Stimulated activated CD8-positive, alpha-beta memory T cell treated with anti-CD3 and anti-CD28 coated beads, Interleukin-4, amount 100 ng/mL, for 4 hours (primary cell): Measurements from ENCODE around the gene HOXA3.

Source experiments
- DNase-seq, 2 donors: peaks; one replicate each; pipeline ENCODE4 v3.0.0-alpha.2; 2020; ENCODE audit warnings: low read depth in 2 of 2, low spot score in 1 of 2

HOXA3 gene

DNA sequence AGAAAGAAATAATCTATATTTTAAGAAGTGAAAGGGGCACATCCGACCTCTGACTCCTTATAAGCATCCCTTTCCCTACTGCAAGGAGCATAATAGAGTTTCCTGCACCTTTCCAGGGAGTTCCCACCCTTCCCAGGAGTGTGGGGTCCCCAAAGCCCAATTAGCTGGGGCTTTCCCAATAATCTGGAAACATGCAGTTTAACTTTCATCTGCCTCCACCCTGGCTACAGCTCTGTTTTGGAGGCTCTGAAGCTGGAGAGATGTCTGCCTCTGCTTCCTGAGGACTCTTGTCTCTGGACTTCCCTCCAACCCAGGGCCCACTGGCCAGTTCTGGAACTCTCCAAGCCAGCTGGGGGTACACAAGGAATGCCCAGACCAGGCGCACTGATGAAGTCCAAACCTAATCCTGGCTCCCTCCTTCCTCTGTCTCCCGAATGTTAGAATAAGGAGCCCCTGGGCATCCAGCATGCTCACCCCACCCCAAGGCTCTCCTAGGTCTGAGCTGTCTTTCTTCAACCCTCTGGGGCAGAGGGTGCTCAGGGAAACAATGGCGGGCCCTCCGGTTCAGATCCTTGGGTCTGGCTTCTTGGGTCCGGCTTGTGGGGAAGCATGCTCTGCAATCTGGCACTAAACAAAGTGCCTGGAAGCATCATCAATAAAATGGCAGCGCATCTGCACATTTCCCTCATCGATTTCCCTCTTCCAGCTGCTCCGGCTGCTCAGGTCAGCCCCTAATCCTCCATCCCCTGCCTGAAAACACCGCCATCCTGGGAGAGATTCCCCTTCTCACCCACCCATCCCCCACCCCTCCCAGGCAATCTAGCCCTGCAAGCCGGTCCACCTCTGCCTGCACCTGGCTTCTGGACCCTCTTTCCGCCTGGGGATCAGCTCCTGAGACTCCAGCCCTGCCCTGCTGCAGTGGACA, 35.2 kb downstream of the HOXA3 start:
- DNase-seq, result no peak

DNA sequence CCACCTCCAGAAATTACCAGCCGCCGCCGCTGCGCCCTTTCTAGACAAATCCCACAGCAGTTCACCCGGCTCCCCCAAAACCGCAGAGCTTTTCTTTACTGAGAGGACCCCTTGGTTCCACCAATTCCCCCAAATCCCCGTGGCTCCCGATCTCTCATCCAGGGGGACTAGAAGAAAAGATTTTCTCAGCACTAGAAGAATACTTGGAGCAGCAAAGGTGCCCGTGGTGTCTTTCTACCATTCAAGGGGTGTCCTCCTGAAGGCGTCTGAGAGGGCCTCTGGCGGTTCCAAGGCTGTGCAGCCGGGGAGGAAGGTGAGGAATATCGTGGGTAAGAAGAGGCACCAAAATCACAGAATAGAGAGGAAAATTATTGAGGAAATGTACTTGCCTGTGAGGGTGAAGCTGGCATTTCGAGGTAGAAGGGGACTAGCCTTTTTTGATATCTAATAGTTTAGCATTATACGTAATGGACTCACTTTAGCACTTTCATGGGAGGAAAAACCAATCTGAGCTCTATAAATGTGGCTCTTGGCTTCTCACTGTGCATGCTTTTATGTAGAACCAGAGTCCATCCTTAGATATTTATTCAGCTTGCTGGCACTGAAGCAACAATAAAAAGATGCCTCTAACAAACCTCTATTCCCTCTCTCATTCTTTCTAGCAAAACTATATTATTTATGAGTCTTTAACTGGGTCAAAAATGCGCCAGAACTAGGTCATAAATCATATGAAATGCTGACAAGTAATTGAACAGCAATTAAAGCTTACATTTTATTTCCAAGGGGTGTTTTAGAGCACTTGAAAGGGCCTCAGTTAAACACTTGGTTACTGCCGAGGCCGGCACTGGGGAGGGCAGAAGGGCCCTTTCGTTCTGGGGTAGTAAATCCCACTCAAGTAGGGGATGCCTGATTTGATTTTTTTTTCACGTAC, 36.1 kb downstream of the HOXA3 start:
- no peak for DNase-seq

DNA sequence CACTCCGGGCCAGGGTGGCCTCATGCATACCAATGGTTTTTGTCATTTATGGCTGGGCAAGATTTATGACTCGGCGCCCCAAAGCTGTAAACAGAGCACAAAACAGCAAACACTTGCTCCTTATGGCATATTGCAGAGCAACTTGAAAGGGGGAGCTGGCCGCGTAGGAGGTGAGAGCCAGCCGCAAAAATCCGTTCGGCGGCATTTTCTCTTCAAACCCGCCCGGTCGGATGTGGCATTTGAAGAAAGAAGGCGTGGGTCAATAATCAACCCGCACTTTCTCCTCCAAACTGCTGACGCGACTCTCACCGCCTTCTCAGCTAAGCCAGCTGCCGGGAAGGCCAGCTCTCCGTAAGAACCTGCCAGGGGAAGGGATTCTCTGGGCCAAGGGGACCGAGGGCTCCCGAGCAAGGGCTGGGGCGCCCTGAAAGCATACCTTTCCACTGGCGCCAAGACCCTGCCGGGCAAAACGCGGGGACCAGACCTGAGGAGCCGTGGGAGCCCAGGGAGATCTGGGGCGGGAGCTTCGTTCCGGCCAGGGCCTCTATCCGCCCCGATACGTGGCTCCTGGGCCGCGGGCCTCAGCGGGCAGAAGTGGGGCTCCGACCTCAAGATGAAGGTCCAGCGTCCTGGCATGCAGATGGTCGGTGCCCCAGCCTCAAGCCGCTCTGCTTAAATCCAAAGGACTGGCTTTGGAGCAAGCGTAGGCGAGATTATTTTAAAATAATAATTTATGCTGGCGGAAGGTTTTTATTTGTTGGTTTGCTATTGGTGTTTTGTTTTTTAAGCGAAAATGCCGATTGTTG, 37.0 kb downstream of the HOXA3 start:
- DNase-seq, result no peak

DNA sequence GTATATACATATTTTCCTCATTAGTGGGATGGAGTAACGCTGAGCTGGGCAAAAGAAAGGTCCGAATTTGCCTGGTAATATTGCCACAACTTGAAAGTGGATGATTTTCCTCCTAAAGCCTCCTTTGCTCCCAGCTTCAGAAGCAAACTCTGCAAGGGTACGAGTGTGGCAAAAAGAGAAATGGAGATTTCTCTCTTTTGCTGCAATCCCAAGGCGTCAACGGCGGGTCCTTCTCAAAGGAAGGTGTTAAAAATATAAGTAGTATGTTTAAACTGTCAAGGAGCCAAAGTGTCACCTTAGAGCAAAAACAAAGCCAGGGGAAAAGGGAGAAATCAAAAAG, 37.5 kb downstream of the HOXA3 start:
- no peak for DNase-seq

DNA sequence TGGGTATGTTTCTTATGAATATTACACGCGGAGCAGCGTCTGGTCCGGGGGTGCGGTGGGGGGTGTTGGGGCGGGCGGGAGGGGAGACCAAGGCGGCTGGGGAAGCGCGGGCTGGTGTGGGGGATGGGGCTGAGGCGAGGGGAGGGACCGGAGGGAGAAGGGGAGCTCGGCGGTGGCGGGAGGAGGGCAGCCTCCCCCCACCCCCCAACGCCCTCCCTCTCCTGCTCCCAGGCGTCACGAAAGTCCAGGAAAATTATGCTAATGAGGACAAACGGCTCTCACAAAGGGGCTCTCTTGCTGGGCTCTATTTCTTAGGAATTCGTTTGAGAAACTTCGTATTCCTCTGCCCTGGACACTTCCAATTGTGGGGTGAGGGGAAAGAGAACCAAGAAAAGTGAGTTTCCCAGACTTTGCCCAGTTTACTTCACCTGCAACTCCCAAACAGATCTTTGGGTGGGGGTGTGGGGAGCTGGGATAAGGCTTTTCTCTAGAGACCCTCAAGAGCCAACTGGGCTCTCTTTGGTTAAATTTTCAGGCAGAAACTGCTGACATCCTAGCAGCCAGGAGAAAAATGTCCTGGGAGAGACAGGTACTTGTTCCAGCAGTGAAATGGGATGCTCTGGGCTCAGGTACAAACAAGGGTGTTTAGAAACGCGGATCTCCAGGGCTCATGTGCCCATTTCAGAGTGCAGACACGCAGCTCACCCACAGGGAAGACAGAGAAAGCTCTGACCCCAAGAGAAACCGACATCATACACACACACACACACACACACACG, 38.2 kb downstream of the HOXA3 start:
- no peak for DNase-seq

DNA sequence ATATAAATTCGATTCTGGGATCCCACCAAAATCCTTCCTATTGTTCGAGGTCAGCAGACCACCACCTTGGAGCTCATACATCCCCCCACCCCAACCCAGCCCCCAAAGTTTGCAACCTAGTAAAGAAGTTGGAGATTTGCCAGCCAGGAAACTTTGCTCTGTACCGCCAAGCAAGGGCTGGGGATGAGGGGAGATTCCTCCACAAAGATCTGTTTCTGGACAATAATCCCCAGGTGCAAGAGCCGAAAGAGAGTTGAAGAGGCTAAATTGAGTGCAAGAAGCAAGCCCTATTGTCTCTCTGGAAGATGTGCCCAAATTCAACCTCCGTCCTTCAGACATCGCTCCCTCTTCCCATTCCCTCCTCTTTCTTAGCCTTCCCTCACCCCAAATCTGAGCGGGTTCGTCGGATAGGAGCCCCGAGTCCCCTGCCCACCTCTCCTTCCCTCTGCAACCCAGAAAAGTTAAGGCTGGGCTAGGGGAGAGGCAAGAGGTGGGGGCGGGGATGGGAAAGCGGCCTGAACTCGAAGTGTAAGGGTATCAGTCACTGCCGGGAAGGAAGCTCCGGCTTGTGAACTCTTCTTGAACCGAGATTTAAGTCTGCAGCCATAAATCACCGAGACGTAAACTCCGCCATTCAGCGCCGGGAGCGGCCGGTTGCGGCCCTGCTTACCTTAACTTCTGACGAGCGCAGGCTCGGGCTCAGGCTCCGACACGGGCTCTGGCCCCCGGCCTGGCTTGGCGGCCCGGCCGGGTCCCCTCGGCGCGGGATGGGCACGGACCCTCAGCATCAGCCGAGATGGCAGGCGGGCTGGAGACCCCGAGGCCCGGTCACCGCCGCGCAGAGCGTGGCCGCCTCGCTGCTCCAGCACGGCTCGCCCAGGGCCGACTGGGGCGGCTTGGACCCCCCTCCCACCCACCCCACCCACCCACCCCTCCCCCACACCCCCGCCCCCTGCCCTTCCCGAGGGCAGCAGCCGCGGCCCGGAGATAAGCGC, 39.1 kb downstream of the HOXA3 start:
- no peak for DNase-seq

DNA sequence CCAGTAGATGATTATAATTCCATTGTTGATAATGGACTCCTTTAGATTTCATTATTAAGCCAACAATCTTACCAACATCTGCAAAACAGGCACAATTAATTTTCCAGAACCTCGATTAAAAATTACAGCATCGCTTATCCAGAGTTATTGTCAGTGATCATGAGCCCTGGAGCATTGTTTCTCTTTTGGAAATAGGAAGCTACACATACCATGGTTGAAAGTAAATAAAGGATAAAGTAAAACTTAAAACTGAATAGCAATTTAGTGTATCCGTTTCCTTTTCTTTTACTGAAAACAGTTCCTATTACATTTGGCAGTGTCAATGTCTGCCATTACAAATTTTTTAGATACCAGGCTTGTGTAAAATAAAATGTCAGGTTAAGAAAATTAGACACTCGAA, 40.0 kb downstream of the HOXA3 start:
- DNase-seq, result no peak

DNA sequence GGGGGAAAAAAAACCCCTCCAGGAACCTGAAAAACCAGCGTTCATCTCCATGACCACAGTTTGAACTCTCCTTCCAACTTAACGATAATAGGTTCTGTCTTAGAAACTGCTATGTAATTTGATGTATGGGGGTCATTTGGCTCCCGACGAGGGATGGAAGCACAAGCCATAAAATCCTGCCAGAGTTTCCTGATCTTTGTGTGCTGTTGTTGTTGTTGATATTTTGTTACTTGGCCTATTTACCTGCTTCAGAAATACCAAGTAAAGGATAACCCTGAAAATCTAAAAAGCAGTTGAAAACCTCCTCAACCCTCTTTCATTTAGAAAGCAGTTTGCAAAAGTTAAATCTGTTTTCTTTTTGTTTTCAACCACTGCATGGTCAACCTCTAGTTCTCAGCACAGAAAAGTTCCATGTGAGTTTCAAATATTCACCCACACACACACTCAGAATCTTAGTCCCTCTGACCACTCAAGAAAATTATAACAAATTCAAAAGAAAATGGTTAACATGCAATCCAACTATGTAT, 40.6 kb downstream of the HOXA3 start:
- DNase-seq, result no peak

DNA sequence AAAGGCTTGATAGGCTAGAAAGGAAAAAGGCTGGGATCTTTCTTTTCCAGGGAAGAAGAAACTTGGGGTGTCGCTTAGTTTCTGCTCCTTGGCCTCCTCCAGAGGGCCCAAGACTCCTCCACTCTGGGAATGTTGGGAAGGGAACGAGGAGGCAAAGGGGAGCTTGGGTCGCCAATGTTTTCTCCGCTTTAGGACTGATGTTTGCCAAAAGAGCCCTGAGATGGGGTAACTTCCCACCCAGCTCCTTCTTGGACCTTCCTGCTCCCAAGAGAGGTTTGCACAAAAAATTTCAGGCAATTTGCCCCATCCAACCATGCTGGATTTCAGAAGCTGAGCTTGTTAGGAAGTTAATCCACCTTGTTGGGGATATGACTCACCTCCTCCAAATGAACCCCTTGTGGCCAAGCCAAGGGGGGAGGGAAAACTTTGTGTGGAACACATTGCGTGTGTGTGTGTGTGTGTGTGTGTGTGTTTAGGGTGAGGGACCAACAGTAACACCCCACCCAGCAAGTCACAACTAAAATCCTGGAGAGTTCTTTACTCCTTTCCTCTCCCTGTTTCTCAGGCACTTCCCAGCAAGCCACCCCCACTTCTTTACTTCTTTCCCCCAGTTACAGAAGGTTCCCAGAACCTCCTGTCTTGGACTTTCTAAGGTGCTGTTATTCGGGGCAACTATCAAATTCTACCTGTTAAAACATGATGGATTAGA, 41.2 kb downstream of the HOXA3 start:
- DNase-seq, result no peak

DNA sequence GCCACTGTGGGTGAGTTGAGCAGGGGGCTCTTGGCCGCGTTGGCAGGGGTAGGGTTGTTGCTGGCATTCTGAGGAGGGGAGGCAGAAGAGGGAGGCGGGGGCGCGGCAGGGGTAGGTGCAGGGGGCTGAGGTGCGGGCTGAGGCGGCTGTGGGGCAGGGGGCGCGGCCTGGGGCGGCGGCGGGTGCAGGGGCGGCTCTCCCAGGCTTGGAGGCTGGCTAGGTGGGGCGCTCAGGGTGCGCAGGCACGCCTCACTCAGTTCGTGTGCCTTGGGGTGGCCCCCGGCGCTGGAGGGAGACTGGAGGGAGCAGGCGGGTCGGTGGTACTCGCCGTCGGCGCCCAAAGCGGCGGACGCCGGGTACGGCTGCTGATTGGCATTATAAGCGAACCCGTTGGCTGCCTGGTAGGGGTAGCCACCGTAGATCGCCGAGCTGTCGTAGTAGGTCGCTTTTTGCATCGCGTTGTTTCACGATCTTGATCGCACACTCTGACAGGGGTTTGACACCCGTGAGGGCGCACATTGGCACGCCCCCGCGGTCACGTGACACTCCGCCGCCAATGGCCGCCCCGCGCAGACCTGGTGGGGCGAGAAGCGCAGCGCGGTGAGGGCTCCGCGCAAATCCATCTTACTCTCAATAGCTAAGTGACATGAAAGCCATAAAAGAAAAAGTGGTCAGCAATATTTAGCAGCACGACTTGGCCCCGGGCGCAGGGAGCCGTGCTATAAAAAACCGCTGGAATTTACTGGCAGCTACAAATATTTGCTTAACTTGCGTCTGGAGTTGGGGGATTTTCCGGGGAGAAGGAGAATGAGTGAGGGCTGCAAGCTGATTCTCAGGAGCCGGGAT, 42.0 kb downstream of the HOXA3 start:
- no peak for DNase-seq

DNA sequence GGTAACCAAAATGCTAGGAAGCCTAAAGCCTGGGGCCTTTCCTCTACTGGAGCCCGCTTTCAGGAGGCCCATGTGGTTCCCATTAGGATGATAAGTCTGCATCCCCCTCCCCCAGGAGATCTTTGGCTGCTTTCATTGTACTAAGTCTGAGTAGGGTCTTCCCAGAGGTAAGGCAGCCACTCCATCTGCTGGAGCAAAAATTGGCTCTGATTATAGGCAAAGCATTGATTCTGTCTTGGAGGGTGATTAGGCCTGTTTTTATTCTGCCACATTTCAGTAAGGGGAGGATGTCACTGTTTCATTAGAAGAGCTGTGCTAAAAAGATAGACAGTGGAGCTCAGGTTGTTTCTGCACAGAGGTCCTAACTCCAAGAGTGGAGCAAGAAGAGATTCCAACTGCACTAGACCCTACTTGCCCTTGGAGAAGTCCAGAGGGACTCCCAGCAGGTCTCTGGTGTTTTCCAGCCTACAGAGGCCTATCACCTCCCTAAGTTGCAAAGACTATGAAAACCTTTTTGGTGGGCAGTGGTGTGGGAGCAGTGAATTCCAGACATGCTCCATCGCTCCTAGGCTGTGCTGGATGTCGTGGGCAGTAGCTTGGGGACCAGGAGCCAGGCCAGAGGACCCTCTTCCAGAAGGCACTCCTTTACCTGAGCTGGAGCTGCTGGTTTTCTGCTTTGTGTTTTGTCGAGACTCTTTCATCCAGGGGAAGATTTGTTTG, 42.8 kb downstream of the HOXA3 start:
- no peak for DNase-seq

DNA sequence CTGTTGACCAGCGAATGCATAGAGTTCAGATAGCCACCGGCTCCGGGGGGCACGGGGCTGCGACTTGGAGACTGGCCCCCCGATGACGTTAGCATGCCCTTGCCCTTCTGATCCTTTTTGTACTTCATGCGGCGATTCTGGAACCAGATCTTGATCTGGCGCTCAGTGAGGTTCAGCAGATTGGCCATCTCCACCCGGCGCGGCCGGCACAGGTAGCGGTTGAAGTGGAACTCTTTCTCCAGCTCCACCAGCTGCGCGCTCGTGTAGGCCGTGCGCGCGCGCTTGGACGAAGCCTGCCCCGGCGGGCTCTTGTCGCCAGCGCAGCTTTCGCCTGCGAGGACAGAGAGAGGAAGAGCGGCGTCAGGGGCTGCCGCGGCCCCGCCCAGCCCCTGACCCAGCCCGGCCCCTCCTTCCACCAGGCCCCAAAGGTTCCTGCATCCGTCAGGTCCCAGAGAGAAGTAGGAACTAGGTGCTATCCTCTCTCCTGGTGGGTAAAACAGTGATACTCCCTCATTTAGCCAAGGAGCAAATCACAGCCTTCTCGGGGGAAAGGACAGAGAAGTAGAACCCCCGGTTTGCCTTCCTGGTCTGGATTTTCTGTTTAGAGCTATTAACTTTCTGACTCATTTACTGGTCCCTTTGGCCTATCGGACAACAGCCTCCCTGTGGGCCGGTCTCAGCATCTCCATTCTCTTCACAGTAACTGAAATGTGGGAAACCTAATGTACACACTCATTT, 43.8 kb downstream of the HOXA3 start:
- no peak for DNase-seq

DNA sequence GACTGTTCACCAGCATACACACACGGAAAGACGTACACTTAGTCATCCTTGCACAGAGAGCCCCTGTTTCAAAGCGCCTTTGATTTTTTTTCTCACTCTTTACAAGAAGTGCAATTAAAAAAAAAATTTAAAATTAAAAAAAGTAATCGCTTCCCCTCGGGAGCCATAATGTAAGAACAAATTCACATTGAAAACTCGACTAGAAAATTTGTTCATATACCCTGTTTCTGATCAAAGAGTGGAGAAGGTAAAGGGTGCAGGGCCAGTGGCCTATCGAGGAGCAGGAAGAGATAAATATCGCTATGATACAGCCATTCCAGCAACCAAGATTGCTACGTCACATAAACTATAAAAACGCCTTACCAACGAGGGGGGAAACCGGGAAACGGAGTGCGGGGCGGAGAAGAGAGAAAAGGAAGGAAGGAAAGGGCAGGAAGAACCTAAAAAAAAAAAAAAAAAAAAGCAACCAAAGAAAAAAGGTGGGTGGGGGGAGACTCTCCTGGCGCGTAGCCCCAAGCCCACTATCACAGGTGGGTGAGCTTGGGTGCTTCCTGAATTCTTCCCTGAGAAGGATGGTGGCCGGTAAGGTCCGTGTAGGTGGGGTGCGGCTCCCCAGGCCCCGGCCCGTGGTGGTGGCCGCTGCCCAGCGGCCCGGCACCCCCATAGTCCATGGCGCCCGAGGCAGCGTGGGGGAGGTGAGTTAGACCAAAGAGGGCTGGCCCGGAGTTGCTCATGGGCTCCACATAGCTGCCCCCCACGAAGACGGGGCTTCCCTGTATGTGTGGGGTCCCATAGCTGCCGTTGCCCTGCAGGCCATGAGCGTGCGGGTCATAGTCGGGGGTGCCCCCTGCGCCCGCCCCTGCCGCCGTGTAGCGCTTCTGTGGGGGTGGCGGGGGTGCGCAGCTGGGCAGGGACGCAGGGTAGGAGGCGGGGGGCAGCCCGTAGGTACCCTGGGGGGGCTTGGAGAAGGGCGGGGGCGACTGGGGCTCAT, 44.7 kb downstream of the HOXA3 start:
- no peak for DNase-seq

DNA sequence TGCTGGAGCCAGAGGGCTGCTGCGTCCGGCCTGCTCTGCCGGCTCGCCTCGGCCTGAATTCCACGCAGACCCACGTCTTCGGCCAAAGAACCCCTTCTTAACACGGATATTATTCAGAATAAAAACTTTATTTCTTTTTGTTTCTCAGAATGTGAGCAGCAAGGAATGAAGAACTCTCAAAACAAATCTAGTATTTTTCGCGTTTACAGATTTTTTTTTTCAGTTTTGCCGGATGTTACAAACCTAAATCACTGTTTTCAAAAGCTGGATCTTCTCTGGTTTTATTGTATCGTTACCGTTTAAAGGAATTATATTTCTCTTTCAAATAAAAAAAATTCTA, 45.5 kb downstream of the HOXA3 start:
- no peak for DNase-seq
